ENCODE results near the gene ENDOV. TPM values are rescaled to one million over a fixed set of nuclear protein-coding genes. Genes with fewer than 3 reads are reported as not detected.

Gene ENDOV
- total RNA-seq, 1 donor from 2014 or later: 9.7 TPM

GRCh38 chr17:80437532-80437931, 22.6 kb downstream of the ENDOV start:
- no peaks in the 10 kb centered on the region for H3K36me3 ChIP-seq
- H3F3A ChIP-seq (ENCODE audit: low read depth): peaks cover 6% of the 10 kb centered on the region
- no peaks in the 10 kb centered on the region for H3K4me1 ChIP-seq
- H2AFZ ChIP-seq (replicated peaks): no peak overlapping the region
- TF ChIP-seq EZH2phosphoT487 (IDR thresholded peaks at IDR 0.05): no peak
- no peak for TF ChIP-seq CTCF (IDR thresholded peaks at IDR 0.05)
- no peak for TF ChIP-seq EZH2 (IDR thresholded peaks at IDR 0.05)
- peaks cover 22% of the 10 kb centered on the region for H4K20me1 ChIP-seq (ENCODE audit: low read depth)
- H3K27ac ChIP-seq: no peak overlapping the region
- Mint-ChIP-seq H3K9me3 (no peaks in the 10 kb centered on the region), H3K4me3 (no peak overlapping the region), H3K36me3 (no peaks in the 10 kb centered on the region), H3K27me3 (ENCODE audit: insufficient read depth, low read depth) (peaks cover 8% of the 10 kb centered on the region), H3K4me1 (peaks cover 6% of the 10 kb centered on the region), H3K27ac (no peak overlapping the region)
- H3K9ac ChIP-seq: no peak overlapping the region
- H3K4me3 ChIP-seq: no peak overlapping the region
- no peak for DNase-seq (ENCODE audit: low spot score)
- no peaks in the 10 kb centered on the region for H3K79me2 ChIP-seq (ENCODE audit: low read depth)
- no peaks in the 10 kb centered on the region for H3K9me3 ChIP-seq (ENCODE audit: low read depth)
- no peak overlapping the region for H3K4me2 ChIP-seq
- H3K27me3 ChIP-seq: peaks cover 9% of the 10 kb centered on the region

GRCh38 chr17:80438806-80439205, 23.8 kb downstream of the ENDOV start:
- Histone ChIP-seq H3K27ac (no peak overlapping the region), H3K27me3 (peaks cover 22% of the 10 kb centered on the region), H3K4me1 (no peaks in the 10 kb centered on the region), H3F3A (ENCODE audit: low read depth) (peaks cover 6% of the 10 kb centered on the region), H3K9me3 (ENCODE audit: low read depth) (no peaks in the 10 kb centered on the region), H4K20me1 (ENCODE audit: low read depth) (peaks cover 23% of the 10 kb centered on the region), H3K79me2 (ENCODE audit: low read depth) (no peaks in the 10 kb centered on the region), H2AFZ (replicated peaks) (no peak overlapping the region), H3K36me3 (no peaks in the 10 kb centered on the region), H3K4me2 (no peak overlapping the region), H3K4me3 (no peak overlapping the region), H3K9ac (no peak overlapping the region)
- DNase-seq (ENCODE audit: low spot score): no peak
- Mint-ChIP-seq H3K4me1 (peaks cover 7% of the 10 kb centered on the region), H3K9me3 (no peaks in the 10 kb centered on the region), H3K27ac (no peak overlapping the region), H3K27me3 (ENCODE audit: insufficient read depth, low read depth) (peaks cover 17% of the 10 kb centered on the region), H3K36me3 (no peaks in the 10 kb centered on the region), H3K4me3 (no peak overlapping the region)
- TF ChIP-seq EZH2 (IDR thresholded peaks at IDR 0.05) (no peak), CTCF (IDR thresholded peaks at IDR 0.05) (no peak), EZH2phosphoT487 (IDR thresholded peaks at IDR 0.05) (no peak)

GRCh38 chr17:80439499-80439898, 24.5 kb downstream of the ENDOV start:
- Mint-ChIP-seq H3K27me3 (ENCODE audit: insufficient read depth, low read depth) (peaks cover 17% of the 10 kb centered on the region), H3K36me3 (no peaks in the 10 kb centered on the region)

More at GRCh38 chr17:80439499-80439898, 24.5 kb downstream of the ENDOV start:
- Histone ChIP-seq H3K27me3 (peaks cover 28% of the 10 kb centered on the region), H3K27ac (no peak overlapping the region), H2AFZ (replicated peaks) (no peak overlapping the region), H4K20me1 (ENCODE audit: low read depth) (peaks cover 29% of the 10 kb centered on the region), H3K9me3 (ENCODE audit: low read depth) (no peaks in the 10 kb centered on the region), H3K4me1 (no peaks in the 10 kb centered on the region), H3K36me3 (no peaks in the 10 kb centered on the region), H3K4me2 (no peak overlapping the region), H3F3A (ENCODE audit: low read depth) (peaks cover 6% of the 10 kb centered on the region), H3K4me3 (no peak overlapping the region), H3K79me2 (ENCODE audit: low read depth) (no peaks in the 10 kb centered on the region), H3K9ac (no peak overlapping the region)
- Mint-ChIP-seq H3K27ac (no peak overlapping the region), H3K4me3 (no peak overlapping the region), H3K4me1 (peaks cover 11% of the 10 kb centered on the region), H3K9me3 (no peaks in the 10 kb centered on the region)
- no peak for DNase-seq (ENCODE audit: low spot score)
- TF ChIP-seq CTCF (IDR thresholded peaks at IDR 0.05) (no peak), EZH2phosphoT487 (IDR thresholded peaks at IDR 0.05) (no peak)
